ENCODE data around the gene ABCA7. TPM values are rescaled to one million over a fixed set of nuclear protein-coding genes. Genes with fewer than 3 reads are reported as not detected.

ABCA7 gene
- total and polyA plus RNA-seq, 2 experiments from 2014 or later, result 2.1 to 2.6 TPM

DNA sequence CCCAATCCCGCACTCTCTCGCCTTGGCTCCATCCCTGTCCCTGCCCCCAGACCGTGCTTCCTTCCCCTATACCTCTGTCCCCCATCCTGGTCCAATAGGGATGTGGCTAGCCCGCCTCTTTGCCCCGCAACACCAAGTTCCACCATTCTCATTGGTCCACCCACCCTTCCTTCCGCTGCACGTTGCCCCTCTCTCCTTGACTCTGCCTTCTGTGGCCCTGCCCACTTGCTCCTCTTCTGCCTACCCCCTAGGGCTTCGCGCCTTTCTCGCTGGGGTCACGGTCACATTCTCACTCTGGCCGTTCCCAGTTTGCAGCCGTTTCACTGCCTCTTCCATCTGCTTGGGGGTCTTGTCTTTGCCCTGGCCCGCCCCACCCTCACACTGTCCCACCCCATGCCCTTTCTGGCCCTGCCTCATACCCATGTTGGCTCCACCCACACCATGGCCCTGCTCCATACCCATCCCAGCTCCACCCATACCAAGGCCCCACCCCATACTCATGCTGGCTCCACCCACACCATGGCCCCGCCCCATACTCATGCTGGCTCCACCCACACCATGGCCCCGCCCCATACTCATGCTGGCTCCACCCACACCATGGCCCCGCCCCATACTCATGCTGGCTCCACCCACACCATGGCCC is 22.6 kb downstream of the ABCA7 start:
- Histone ChIP-seq H3K79me2 (ENCODE audit: insufficient read depth) (no peaks in the 10 kb centered on the region), H4K20me1 (ENCODE audit: insufficient read depth) (no peaks in the 10 kb centered on the region), H3F3A (ENCODE audit: insufficient read depth) (no peaks in the 10 kb centered on the region), H3K9ac (no peak overlapping the region), H3K4me1 (ENCODE audit: insufficient read depth) (no peaks in the 10 kb centered on the region), H2AFZ (no peak overlapping the region), H3K9me3 (ENCODE audit: low read depth) (no peaks in the 10 kb centered on the region), H3K27me3 (replicated peaks; ENCODE audit: insufficient read depth) (peaks cover 11% of the 10 kb centered on the region; the same call in 1 of the 2 replicates), H3K36me3 (ENCODE audit: low read depth) (no peaks in the 10 kb centered on the region), H3K27ac (no peak overlapping the region), H3K4me2 (ENCODE audit: unreplicated experiment) (no peak overlapping the region), H3K4me3 (no peak overlapping the region), H3K9me2 (ENCODE audit: insufficient read depth) (no peaks in the 10 kb centered on the region)
- 92 to 98% methylated on average over 13 to 17 of the region's 17 CpGs for WGBS, 2 experiments (ENCODE audit: low coverage in 1 of 2, low lambda C conversion rate in 2 of 2, missing lambda C conversion rate in 2 of 2)
- TF ChIP-seq EZH2phosphoT487 (IDR thresholded peaks at IDR 0.05; ENCODE audit: insufficient read depth, low read depth) (no peak), EZH2 (IDR thresholded peaks at IDR 0.05; ENCODE audit: insufficient read depth, poor library complexity, severe bottlenecking) (no peak)
- in situ Hi-C loops (cut with MboI), result no loop called here
- DNase-seq, result no peak

DNA sequence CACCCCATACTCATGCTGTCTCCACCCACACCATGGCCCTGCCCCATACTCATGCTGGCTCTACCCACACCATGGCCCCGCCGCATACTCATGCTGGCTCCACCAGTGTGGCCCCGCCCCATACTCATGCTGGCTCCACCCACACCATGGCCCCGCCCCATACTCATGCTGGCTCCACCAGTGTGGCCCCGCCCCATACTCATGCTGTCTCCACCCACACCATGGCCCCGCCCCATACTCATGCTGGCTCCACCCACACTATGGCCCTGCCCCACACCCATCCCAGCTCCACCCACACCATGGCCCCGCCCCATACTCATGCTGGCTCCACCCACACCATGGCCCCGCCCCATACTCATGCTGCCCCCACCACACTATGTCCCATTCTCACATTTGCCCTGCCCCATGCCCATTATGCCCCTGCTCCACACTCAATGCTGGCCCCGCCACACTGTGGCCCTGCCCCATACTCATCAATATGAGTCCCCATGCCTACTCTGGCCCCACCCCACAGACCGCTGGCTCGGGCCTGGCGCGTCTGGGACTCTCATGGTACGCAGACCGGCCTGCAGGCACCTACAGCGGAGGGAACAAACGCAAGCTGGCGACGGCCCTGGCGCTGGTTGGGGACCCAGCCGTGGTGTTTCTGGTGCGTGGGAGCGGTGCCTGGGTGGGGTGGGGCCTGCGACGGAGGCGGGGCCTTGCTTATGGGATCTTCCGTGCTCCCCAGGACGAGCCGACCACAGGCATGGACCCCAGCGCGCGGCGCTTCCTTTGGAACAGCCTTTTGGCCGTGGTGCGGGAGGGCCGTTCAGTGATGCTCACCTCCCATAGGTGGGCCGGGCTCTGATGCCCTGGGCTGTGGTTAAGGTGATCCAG is 23.4 kb downstream of the ABCA7 start:
- H3K27me3 ChIP-seq (replicated peaks; ENCODE audit: insufficient read depth), result peaks cover 15% of the 10 kb centered on the region; the same call in 1 of the 2 replicates
- no peak overlapping the region for H3K4me3 ChIP-seq
- H3K4me2 ChIP-seq (ENCODE audit: unreplicated experiment), result no peak overlapping the region
- no peak overlapping the region for H3K27ac ChIP-seq
- H4K20me1 ChIP-seq (ENCODE audit: insufficient read depth), result no peaks in the 10 kb centered on the region
- no peaks in the 10 kb centered on the region for H3F3A ChIP-seq (ENCODE audit: insufficient read depth)
- no peaks in the 10 kb centered on the region for H3K9me2 ChIP-seq (ENCODE audit: insufficient read depth)
- H3K9me3 ChIP-seq (ENCODE audit: low read depth), result no peaks in the 10 kb centered on the region
- no peaks in the 10 kb centered on the region for H3K79me2 ChIP-seq (ENCODE audit: insufficient read depth)
- DNase-seq, result peak; percentile 47
- TF ChIP-seq EZH2phosphoT487 (IDR thresholded peaks at IDR 0.05; ENCODE audit: insufficient read depth, low read depth), result no peak
- 90 to 93% methylated on average over 27 to 37 of the region's 37 CpGs for WGBS, 2 experiments (ENCODE audit: low coverage in 1 of 2, low lambda C conversion rate in 2 of 2, missing lambda C conversion rate in 2 of 2)
- H3K36me3 ChIP-seq (ENCODE audit: low read depth), result no peaks in the 10 kb centered on the region
- no peak overlapping the region for H3K9ac ChIP-seq
- H2AFZ ChIP-seq, result no peak overlapping the region
- H3K4me1 ChIP-seq (ENCODE audit: insufficient read depth), result no peaks in the 10 kb centered on the region
- in situ Hi-C loops (cut with MboI), result no loop called here

DNA sequence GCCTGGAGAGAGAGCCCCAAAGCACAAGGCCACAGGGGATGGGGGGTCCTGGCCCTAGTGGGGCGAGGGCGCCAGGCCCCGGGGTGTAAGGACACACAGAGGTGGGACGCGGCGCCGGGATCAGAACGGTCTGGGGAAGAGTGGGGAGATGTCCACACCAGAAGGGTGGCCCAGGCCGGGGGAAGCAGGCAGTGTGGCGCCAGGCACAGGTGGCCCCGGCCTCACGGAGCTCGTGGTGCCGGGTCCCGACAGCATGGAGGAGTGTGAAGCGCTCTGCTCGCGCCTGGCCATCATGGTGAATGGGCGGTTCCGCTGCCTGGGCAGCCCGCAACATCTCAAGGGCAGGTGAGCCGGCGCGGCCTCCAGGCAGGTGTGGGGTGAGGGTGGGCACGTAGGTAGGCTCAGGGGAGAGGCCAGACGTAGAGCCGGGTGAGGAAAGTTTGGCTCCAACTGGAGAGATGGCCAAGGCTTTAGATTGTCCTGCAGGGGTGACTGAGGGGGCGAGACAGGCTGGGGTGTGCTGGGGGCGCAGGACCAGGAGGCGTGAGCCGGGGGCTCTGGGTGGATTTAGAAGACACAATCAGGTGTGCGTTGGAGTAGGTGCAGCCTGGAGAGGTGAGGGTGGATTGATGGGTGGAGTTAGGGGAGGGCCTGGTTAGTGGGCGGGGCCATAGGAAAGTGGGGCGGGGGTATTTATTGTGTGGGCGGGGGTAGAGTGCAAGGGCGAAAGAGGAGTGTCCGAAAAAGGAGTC is 24.2 kb downstream of the ABCA7 start:
- H3K9ac ChIP-seq, result no peak overlapping the region
- DNase-seq, result no peak
- H3K4me3 ChIP-seq, result no peak overlapping the region
- no peak overlapping the region for H3K4me2 ChIP-seq (ENCODE audit: unreplicated experiment)
- H3K79me2 ChIP-seq (ENCODE audit: insufficient read depth), result no peaks in the 10 kb centered on the region
- H3F3A ChIP-seq (ENCODE audit: insufficient read depth), result no peaks in the 10 kb centered on the region
- H3K9me3 ChIP-seq (ENCODE audit: low read depth), result no peaks in the 10 kb centered on the region
- H3K9me2 ChIP-seq (ENCODE audit: insufficient read depth), result no peaks in the 10 kb centered on the region
- no peak for TF ChIP-seq EZH2phosphoT487 (IDR thresholded peaks at IDR 0.05; ENCODE audit: insufficient read depth, low read depth)
- H2AFZ ChIP-seq, result no peak overlapping the region
- H4K20me1 ChIP-seq (ENCODE audit: insufficient read depth), result no peaks in the 10 kb centered on the region
- H3K4me1 ChIP-seq (ENCODE audit: insufficient read depth), result no peaks in the 10 kb centered on the region
- no peak overlapping the region for H3K27ac ChIP-seq
- H3K36me3 ChIP-seq (ENCODE audit: low read depth), result no peaks in the 10 kb centered on the region
- 72 to 73% methylated on average over 28 to 37 of the region's 37 CpGs for WGBS, 2 experiments (ENCODE audit: low coverage in 1 of 2, low lambda C conversion rate in 2 of 2, missing lambda C conversion rate in 2 of 2)
- peaks cover 15% of the 10 kb centered on the region; the same call in 1 of the 2 replicates for H3K27me3 ChIP-seq (replicated peaks; ENCODE audit: insufficient read depth)
- in situ Hi-C loops (cut with MboI), result no loop called here
